SK-N-MC (cell line): ENCODE data around the gene RIPOR3.

Experiments used
- DNase-seq: peaks from one replicate; pipeline ENCODE4 v3.0.0-alpha.2; 2011; ENCODE audit warnings: low read depth, low spot score
- H3K27ac ChIP-seq: fragments of 200-600 bp; sonication (generic); 2 replicates; pipeline ENCODE4 v1.5.1; 2016; ENCODE audit warnings: mixed run types
- H3K36me3 ChIP-seq: fragments of 200-600 bp; sonication (generic); 2 replicates; pipeline ENCODE4 v1.6.1; 2017; ENCODE audit warnings: antibody characterized with exemption, low read length, mixed read lengths; ENCODE audit not compliant: insufficient read depth
- H3K4me3 ChIP-seq: fragments of 200-600 bp; sonication (generic); 2 replicates; pipeline ENCODE4 v1.5.1; 2016
- H3K9ac ChIP-seq: fragments of 200-600 bp; sonication (generic); 2 replicates; pipeline ENCODE4 v1.8.0; 2017; ENCODE audit warnings: mixed run types, mixed read lengths; ENCODE audit not compliant: insufficient read length
- H3K9me3 ChIP-seq: fragments of 200-600 bp; sonication (generic); 2 replicates; pipeline ENCODE4 v1.6.1; 2017; ENCODE audit warnings: low read depth, mild to moderate bottlenecking, antibody characterized with exemption, low read length, moderate library complexity, mixed read lengths
- EZH2 ChIP-seq: fragments of 200-600 bp; sonication (generic); IDR thresholded peaks from one replicate; pipeline ENCODE4 v1.6.1; 2017; ENCODE audit warnings: antibody characterized with exemption
- FOXP2 ChIP-seq: optimal IDR thresholded peaks from 2 replicates; pipeline ENCODE3; 2011; ENCODE audit warnings: mild to moderate bottlenecking, moderate library complexity; ENCODE audit not compliant: insufficient read depth; ENCODE audit errors: extremely low read length, control extremely low read depth
- POLR2AphosphoS5 ChIP-seq: IDR thresholded peaks from 2 replicates; pipeline ENCODE4 v1.6.1; 2012; ENCODE audit warnings: mild to moderate bottlenecking, low read depth, low read length, borderline replicate concordance

RIPOR3 gene

GRCh38 chr20:50618537-50618936 lies 72.8 kb downstream of the RIPOR3 start:
- no peak for TF ChIP-seq EZH2
- no peak for TF ChIP-seq FOXP2
- no peak for TF ChIP-seq POLR2AphosphoS5
- no peak for DNase-seq
- H3K36me3 ChIP-seq = peaks cover 3% of the 10 kb centered on the region; the same call in 1 of the 2 replicates
- H3K9me3 ChIP-seq = no peaks in the 10 kb centered on the region
- H3K4me3 ChIP-seq = no peak overlapping the region
- no peak overlapping the region for H3K9ac ChIP-seq
- no peak overlapping the region for H3K27ac ChIP-seq

- H3K27ac ChIP-seq = no peak overlapping the region
- peaks cover 3% of the 10 kb centered on the region; the same call in 1 of the 2 replicates for H3K36me3 ChIP-seq
- TF ChIP-seq EZH2 = no peak
- no peak for TF ChIP-seq POLR2AphosphoS5
- TF ChIP-seq FOXP2 = no peak
- DNase-seq = no peak
- no peak overlapping the region for H3K9ac ChIP-seq
- H3K9me3 ChIP-seq = no peaks in the 10 kb centered on the region
- H3K4me3 ChIP-seq = no peak overlapping the region
Observed at GRCh38 chr20:50617022-50617421, 74.3 kb downstream of the RIPOR3 start.

GRCh38 chr20:50615407-50615806 lies 75.9 kb downstream of the RIPOR3 start:
- DNase-seq = no peak
- no peak overlapping the region for H3K27ac ChIP-seq
- TF ChIP-seq FOXP2 (no peak), POLR2AphosphoS5 (no peak), EZH2 (no peak)
- H3K9me3 ChIP-seq = no peaks in the 10 kb centered on the region
- no peak overlapping the region for H3K4me3 ChIP-seq
- H3K36me3 ChIP-seq = peaks cover 3% of the 10 kb centered on the region; the same call in 1 of the 2 replicates
- H3K9ac ChIP-seq = no peak overlapping the region

- no peak overlapping the region for H3K27ac ChIP-seq
- no peak for TF ChIP-seq EZH2
- TF ChIP-seq POLR2AphosphoS5 = no peak
- TF ChIP-seq FOXP2 = no peak
- 0 out of 2 replicates have a peak, but pooled peaks cover 3% of the 10 kb centered on the region for H3K36me3 ChIP-seq
- no peak overlapping the region for H3K9ac ChIP-seq
- DNase-seq = no peak
- H3K4me3 ChIP-seq = no peak overlapping the region
- no peaks in the 10 kb centered on the region for H3K9me3 ChIP-seq
Observed at GRCh38 chr20:50613438-50614169, 77.7 kb downstream of the RIPOR3 start.

GRCh38 chr20:50611128-50611810 lies 80.1 kb downstream of the RIPOR3 start:
- Histone ChIP-seq H3K27ac (no peak overlapping the region), H3K9me3 (no peaks in the 10 kb centered on the region), H3K4me3 (no peak overlapping the region), H3K9ac (no peak overlapping the region), H3K36me3 (0 out of 2 replicates have a peak, but pooled peaks cover 3% of the 10 kb centered on the region)
- DNase-seq = no peak
- TF ChIP-seq EZH2 (no peak), POLR2AphosphoS5 (no peak), FOXP2 (no peak)

- no peak for DNase-seq
- H3K27ac ChIP-seq = no peak overlapping the region
- H3K9me3 ChIP-seq = no peaks in the 10 kb centered on the region
- H3K9ac ChIP-seq = no peak overlapping the region
- H3K36me3 ChIP-seq = 0 out of 2 replicates have a peak, but pooled peaks cover 3% of the 10 kb centered on the region
- TF ChIP-seq FOXP2 (no peak), EZH2 (no peak), POLR2AphosphoS5 (no peak)
- H3K4me3 ChIP-seq = no peak overlapping the region
Observed at GRCh38 chr20:50610212-50610718, 81.1 kb downstream of the RIPOR3 start.

- H3K27ac ChIP-seq = no peak overlapping the region
- TF ChIP-seq EZH2 (no peak), FOXP2 (no peak), POLR2AphosphoS5 (no peak)
- H3K9ac ChIP-seq = no peak overlapping the region
- no peak overlapping the region for H3K4me3 ChIP-seq
- H3K9me3 ChIP-seq = no peaks in the 10 kb centered on the region
- no peak for DNase-seq
- peaks cover 3% of the 10 kb centered on the region; the same call in 1 of the 2 replicates for H3K36me3 ChIP-seq
Observed at GRCh38 chr20:50609438-50609989, 81.8 kb downstream of the RIPOR3 start.

GRCh38 chr20:50608750-50609104 lies 82.6 kb downstream of the RIPOR3 start:
- TF ChIP-seq EZH2 (no peak), POLR2AphosphoS5 (no peak), FOXP2 (no peak)
- Histone ChIP-seq H3K9ac (no peak overlapping the region), H3K4me3 (no peak overlapping the region), H3K27ac (no peak overlapping the region), H3K9me3 (no peaks in the 10 kb centered on the region), H3K36me3 (no peaks in the 10 kb centered on the region; the same call in 1 of the 2 replicates)
- no peak for DNase-seq
